KMS-11 (cell line): ENCODE results near the gene EDIL3.

Source experiments
- H2AFZ ChIP-seq: fragments of 200-600 bp; sonication (generic); 2 replicates; pipeline ENCODE4 v1.6.1; 2016; ENCODE audit warnings: antibody characterized with exemption, mixed run types, low read depth
- H3K27ac ChIP-seq: fragments of 200-600 bp; sonication (generic); 2 replicates; pipeline ENCODE4 v1.6.1; 2016; ENCODE audit warnings: mild to moderate bottlenecking, mixed run types
- H3K27me3 ChIP-seq: fragments of 200-600 bp; sonication (generic); 2 replicates; pipeline ENCODE4 v1.6.1; 2017; ENCODE audit warnings: mild to moderate bottlenecking, low read depth, mixed run types, moderate library complexity; ENCODE audit not compliant: insufficient read depth
- H3K36me3 ChIP-seq: fragments of 200-600 bp; sonication (generic); 2 replicates; pipeline ENCODE4 v1.6.1; 2017; ENCODE audit warnings: mild to moderate bottlenecking, mixed run types; ENCODE audit not compliant: insufficient read depth
- H3K4me1 ChIP-seq: fragments of 200-600 bp; sonication (generic); 2 replicates; pipeline ENCODE4 v1.6.1; 2016; ENCODE audit warnings: mild to moderate bottlenecking, low read depth, mixed run types; ENCODE audit not compliant: poor library complexity, severe bottlenecking
- H3K4me2 ChIP-seq: fragments of 200-600 bp; sonication (generic); 2 replicates; pipeline ENCODE4 v1.7.0; 2016; ENCODE audit warnings: mild to moderate bottlenecking, mixed run types
- H3K4me3 ChIP-seq: fragments of 200-600 bp; sonication (generic); IDR thresholded peaks from 2 replicates; pipeline ENCODE4 v1.6.1; 2017; ENCODE audit warnings: low read depth, low read length, mixed read lengths; ENCODE audit not compliant: insufficient read depth
- H3K79me2 ChIP-seq: fragments of 200-600 bp; sonication (generic); 2 replicates; pipeline ENCODE4 v1.6.1; 2016; ENCODE audit warnings: low read depth, mixed run types; ENCODE audit not compliant: insufficient read depth
- H3K9ac ChIP-seq: fragments of 200-600 bp; sonication (generic); 2 replicates; pipeline ENCODE4 v1.6.1; 2016; ENCODE audit warnings: mild to moderate bottlenecking, mixed run types
- H4K20me1 ChIP-seq: fragments of 200-600 bp; sonication (generic); 2 replicates; pipeline ENCODE4 v1.6.1; 2016; ENCODE audit warnings: mild to moderate bottlenecking, mixed run types; ENCODE audit not compliant: insufficient read depth
- CTCF ChIP-seq: fragments of 200-600 bp; sonication (generic); conservative IDR thresholded peaks from 2 replicates; pipeline ENCODE4 v1.6.1; 2017; ENCODE audit warnings: low read depth, mild to moderate bottlenecking, antibody characterized with exemption, low read length, moderate library complexity, mixed read lengths

EDIL3 gene

GRCh38 chr5:83925321-83925954, 459.2 kb downstream of the EDIL3 start:
- H3K79me2 ChIP-seq: no peaks in the 10 kb centered on the region
- no peak overlapping the region for H3K27ac ChIP-seq
- no peaks in the 10 kb centered on the region for H3K36me3 ChIP-seq
- no peak overlapping the region for H3K9ac ChIP-seq
- H4K20me1 ChIP-seq: no peaks in the 10 kb centered on the region
- H3K27me3 ChIP-seq: no peaks in the 10 kb centered on the region
- H3K4me3 ChIP-seq: no peak overlapping the region
- no peaks in the 10 kb centered on the region for H3K4me1 ChIP-seq
- H3K4me2 ChIP-seq: no peak overlapping the region
- no peak overlapping the region for H2AFZ ChIP-seq
- no peak for TF ChIP-seq CTCF

- H3K4me2 ChIP-seq: no peak overlapping the region
- H3K9ac ChIP-seq: no peak overlapping the region
- no peaks in the 10 kb centered on the region for H3K27me3 ChIP-seq
- TF ChIP-seq CTCF: no peak
- H2AFZ ChIP-seq: no peak overlapping the region
- H3K79me2 ChIP-seq: no peaks in the 10 kb centered on the region
- H3K27ac ChIP-seq: no peak overlapping the region
- no peak overlapping the region for H3K4me3 ChIP-seq
- H3K36me3 ChIP-seq: no peaks in the 10 kb centered on the region
- H3K4me1 ChIP-seq: no peaks in the 10 kb centered on the region
- no peaks in the 10 kb centered on the region for H4K20me1 ChIP-seq
Measured at GRCh38 chr5:83924891-83925290, 459.8 kb downstream of the EDIL3 start.

- Histone ChIP-seq H3K79me2 (no peaks in the 10 kb centered on the region), H3K27me3 (no peaks in the 10 kb centered on the region), H3K4me2 (no peak overlapping the region), H2AFZ (no peak overlapping the region), H3K27ac (no peak overlapping the region), H3K36me3 (no peaks in the 10 kb centered on the region), H3K4me3 (no peak overlapping the region), H3K9ac (no peak overlapping the region), H4K20me1 (no peaks in the 10 kb centered on the region), H3K4me1 (no peaks in the 10 kb centered on the region)
- TF ChIP-seq CTCF: no peak
Measured at GRCh38 chr5:83924171-83924570, 460.5 kb downstream of the EDIL3 start.

- Histone ChIP-seq H3K4me1 (no peaks in the 10 kb centered on the region), H3K4me2 (no peak overlapping the region), H4K20me1 (no peaks in the 10 kb centered on the region), H3K27ac (no peak overlapping the region), H3K79me2 (no peaks in the 10 kb centered on the region), H2AFZ (no peak overlapping the region), H3K4me3 (no peak overlapping the region), H3K36me3 (no peaks in the 10 kb centered on the region), H3K27me3 (no peaks in the 10 kb centered on the region), H3K9ac (no peak overlapping the region)
- TF ChIP-seq CTCF: no peak
Measured at GRCh38 chr5:83922699-83923098, 462.0 kb downstream of the EDIL3 start.
